ENCODE data around the gene EFNA5. TPM values are rescaled to one million over a fixed set of nuclear protein-coding genes. Genes with fewer than 3 reads are reported as not detected.

EFNA5 gene
- total and polyA plus RNA-seq, 2 of the 8 experiments (the other 6 are each of a cell fraction or from before 2014, with no cell fraction given): 9.6 to 21.8 TPM

DNA sequence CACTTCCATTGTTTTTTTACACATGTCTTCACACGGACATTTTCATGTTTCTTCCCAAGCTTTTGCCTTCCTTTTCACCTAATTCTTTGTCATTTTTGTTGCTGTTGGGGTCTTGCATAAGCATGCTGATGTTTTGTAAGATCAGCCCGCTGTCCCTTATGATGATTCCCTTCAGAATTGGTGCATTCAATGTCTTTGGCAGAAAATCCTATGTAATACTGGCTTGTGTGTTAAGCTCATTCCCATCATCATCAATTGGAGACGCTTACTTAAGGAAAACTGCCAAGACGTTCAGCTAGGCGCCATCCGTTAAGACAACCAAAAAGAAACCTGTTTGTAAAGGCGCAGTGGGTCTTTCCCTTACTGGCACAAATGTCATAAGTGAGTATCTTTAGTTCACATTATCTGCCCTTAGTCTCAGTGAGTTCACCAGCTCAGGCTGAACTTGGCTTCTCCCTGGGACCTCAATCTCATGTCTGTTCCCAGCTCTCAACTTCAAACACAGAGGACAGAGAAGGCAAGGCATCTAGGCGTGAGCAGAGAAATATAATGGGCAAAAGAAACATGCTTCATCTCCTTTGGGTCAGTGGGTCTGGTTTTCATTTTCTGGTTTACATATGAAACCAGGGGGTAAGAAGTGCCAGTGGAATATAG is 97.9 kb downstream of the EFNA5 start:
- Histone ChIP-seq H3K4ac (replicated peaks; ENCODE audit: insufficient read length, low read depth, low read length) (no peak overlapping the region), H3K18ac (ENCODE audit: extremely low read depth, low read length) (no peak overlapping the region), H4K91ac (replicated peaks; ENCODE audit: insufficient read length, low read length) (no peak overlapping the region), H2BK15ac (ENCODE audit: low read length) (no peak overlapping the region), H4K5ac (ENCODE audit: insufficient read length, low read depth, low read length) (no peak overlapping the region), H3K4me1 (replicated peaks in 1 of 4; ENCODE audit: control insufficient read depth in 3 of 4, insufficient read depth in 4 of 4, low read length in 3 of 4) (peaks cover 2 to 40% (median 26%) of the 10 kb centered on the region in 4 experiments), H2BK120ac (replicated peaks; ENCODE audit: low read depth, low read length) (no peak overlapping the region), H3K56ac (replicated peaks; ENCODE audit: insufficient read length, low read depth, low read length) (no peak overlapping the region), H3K9ac (replicated peaks in 1 of 4; ENCODE audit: extremely low read depth in 1 of 4, low read depth in 3 of 4, low read length in 3 of 4) (no peak overlapping the region), H2BK5ac (ENCODE audit: low read depth, low read length) (no peak overlapping the region), H3K4me2 (ENCODE audit: insufficient read depth in 1 of 2, low read depth in 2 of 2, low read length in 2 of 2) (peak overlapping the region; percentile 11 to 33; a peak in 1 of 4 replicates), H2AK5ac (ENCODE audit: low read depth, low read length) (no peak overlapping the region), H3K14ac (ENCODE audit: insufficient read length) (no peak overlapping the region), H2BK20ac (ENCODE audit: low read length) (no peak overlapping the region), H2BK12ac (ENCODE audit: low read depth, low read length) (no peak overlapping the region), H3K27me3 (replicated peaks in 1 of 4; ENCODE audit: control insufficient read depth in 3 of 4, extremely low read depth in 1 of 4, insufficient read depth in 3 of 4, low read length in 3 of 4) (no peaks in the 10 kb centered on the region), H3K9me3 (ENCODE audit: insufficient read depth in 2 of 2, low read depth in 1 of 2, low read length in 1 of 2) (no peaks in the 10 kb centered on the region), H3K4me3 (ENCODE audit: extremely low read depth in 1 of 4, insufficient read depth in 2 of 4, low read depth in 3 of 4, low read length in 4 of 4) (no peak overlapping the region), H4K8ac (ENCODE audit: extremely low read depth, insufficient read depth, low read length) (no peak overlapping the region), H3K79me1 (ENCODE audit: low read depth, low read length) (no peaks in the 10 kb centered on the region), H4K20me1 (replicated peaks in 1 of 2; ENCODE audit: control insufficient read depth in 1 of 2, insufficient read depth in 2 of 2, low read length in 2 of 2) (no peaks in the 10 kb centered on the region), H3K23me2 (ENCODE audit: low read depth, low read length) (no peaks in the 10 kb centered on the region), H2AFZ (ENCODE audit: low read length) (no peak overlapping the region), H3K36me3 (ENCODE audit: control insufficient read depth in 2 of 4, insufficient read depth in 4 of 4, low read length in 3 of 4) (no peaks in the 10 kb centered on the region), H3K23ac (ENCODE audit: insufficient read length) (peak overlapping the region; percentile 36), H3K79me2 (ENCODE audit: control insufficient read depth in 1 of 2, insufficient read depth in 2 of 2, low read length in 2 of 2) (peaks cover 0 to 30% of the 10 kb centered on the region in 2 experiments; a peak in 3 of 4 replicates), H3K27ac (ENCODE audit: low read depth, low read length) (no peak overlapping the region)
- POLR2A ChIA-PET (ENCODE audit: partially characterized antibody): interaction anchor here (0.6 to 1.3 kb wide), 5 partner anchors 13 to 185 kb away, joined by 3 to 4 read pairs (median 3); no protein-coding TSS in a partner anchor
- DNase-seq (ENCODE audit: low read depth in 1 of 2, low spot score in 2 of 2): no peak
- CTCF ChIA-PET (ENCODE audit: partially characterized antibody): interaction anchor here (0.6 to 2.7 kb wide), 45 partner anchors 10 to 772 kb away, joined by 3 to 18 read pairs (median 4); no protein-coding TSS in a partner anchor
- 79% methylated on average over 8 of the region's 8 CpGs; no CpG with 5 or more reads in 1 of the 2 experiments for WGBS, 2 experiments (ENCODE audit: extremely low coverage in 1 of 2, insufficient coverage in 1 of 2, insufficient read length in 1 of 2, insufficient replicate concordance in 2 of 2, low coverage in 1 of 2, low lambda C conversion rate in 2 of 2, missing lambda C conversion rate in 1 of 2)
- TF ChIP-seq SRF (IDR thresholded peaks at IDR 0.05; ENCODE audit: low read depth, low read length) (no peak), POLR2AphosphoS5 (IDR thresholded peaks at IDR 0.05; ENCODE audit: low read depth, low read length) (no peak)
- FAIRE-seq: no peak

Data from H1 (cell line).